ENCODE measurements around the gene PPP1R9A.

The PPP1R9A gene

GRCh38 chr7:95102662-95103061 is 195.3 kb downstream of the PPP1R9A start:
- DNase-seq: no peak

- DNase-seq: no peak
These were observed 197.3 kb downstream of the PPP1R9A start for GRCh38 chr7:95104739-95105138.

DNA sequence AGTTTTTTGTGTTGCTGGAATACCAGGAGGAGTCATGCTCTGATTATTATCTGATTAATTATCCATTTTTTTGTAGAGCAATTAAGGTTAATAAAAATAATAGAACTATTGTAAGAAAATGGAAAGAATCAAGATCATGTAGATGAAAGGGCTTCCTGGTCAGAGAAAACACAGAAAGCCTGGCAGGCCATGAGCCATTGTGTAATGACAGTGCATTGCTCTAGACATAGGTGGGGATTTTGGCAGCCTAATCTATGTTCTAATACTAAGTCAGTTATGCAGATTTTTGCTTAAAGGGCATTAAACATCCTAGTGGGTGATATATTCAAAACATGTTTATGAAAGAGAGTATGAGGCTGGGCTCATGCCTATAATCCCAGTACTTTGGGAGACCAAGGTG is 198.2 kb downstream of the PPP1R9A start:
- no peak for DNase-seq

DNA sequence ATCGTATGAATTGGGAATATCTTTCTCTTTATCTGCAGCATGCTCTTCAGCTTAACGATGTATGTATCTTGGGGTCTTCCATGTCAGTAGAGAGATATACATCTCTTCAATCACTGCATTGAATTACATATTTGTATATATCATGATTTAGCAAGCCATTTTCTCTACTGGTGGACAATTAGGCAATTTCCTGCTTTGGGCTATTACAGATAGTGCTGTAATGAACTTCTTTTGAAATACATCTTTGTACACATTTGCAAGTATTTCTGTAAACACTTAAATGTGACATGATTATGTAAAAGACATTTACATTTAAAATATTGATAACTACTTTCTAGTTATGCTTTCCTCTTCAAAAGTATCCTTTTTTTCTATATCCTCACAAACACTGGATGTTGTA is 199.0 kb downstream of the PPP1R9A start:
- DNase-seq: no peak

- no peak for DNase-seq
These were observed 203.3 kb downstream of the PPP1R9A start for GRCh38 chr7:95110707-95111106.

DNA sequence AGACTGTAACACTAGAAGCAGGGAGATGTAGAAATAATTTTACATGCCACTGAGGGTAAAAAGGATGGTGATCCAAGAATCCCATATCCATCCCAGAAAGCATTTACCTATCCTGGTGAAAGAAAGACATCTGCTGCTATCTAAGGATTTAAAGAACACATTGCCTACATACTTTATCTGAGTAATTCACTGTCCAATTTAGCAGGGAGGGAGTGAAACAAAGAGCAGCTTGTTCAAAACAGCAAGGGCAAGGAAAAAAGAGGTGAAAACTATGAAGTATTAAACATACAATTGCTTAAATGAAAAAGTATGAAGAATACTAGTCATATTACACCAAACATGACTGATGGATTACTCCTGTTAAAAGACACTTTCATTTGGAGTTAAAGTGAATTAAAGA is 206.2 kb downstream of the PPP1R9A start:
- DNase-seq: no peak

DNA sequence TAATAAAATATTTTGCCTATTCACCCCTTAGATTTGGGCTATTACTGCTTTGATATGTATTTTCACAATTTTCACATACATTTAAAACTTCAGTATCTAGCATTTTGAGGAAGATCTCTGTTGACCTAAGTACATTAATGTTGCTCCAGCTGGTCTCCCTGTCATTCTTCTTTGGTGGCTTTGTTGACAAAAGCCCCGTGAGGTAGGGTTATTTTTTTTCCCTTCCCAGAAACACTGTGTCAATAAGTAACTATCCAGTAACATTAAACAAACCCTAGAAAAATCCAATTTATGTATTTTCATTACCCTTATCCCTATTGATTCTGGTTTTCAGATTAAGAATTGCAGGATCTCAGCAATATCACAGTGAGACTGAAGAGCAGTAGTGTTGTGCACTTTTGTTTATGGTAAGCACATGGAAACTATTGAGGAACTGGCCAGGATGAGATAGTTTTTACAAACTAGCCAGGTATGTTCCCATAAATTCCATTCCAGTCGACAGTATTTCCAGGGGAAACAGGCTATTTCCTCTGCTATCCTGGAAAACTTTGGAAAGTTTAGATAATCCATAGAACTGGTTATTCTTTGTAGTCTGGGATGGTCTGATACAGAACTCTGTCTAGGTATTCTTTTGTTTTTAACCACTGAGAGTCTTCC is 218.8 kb downstream of the PPP1R9A start:
- DNase-seq: no peak

DNA sequence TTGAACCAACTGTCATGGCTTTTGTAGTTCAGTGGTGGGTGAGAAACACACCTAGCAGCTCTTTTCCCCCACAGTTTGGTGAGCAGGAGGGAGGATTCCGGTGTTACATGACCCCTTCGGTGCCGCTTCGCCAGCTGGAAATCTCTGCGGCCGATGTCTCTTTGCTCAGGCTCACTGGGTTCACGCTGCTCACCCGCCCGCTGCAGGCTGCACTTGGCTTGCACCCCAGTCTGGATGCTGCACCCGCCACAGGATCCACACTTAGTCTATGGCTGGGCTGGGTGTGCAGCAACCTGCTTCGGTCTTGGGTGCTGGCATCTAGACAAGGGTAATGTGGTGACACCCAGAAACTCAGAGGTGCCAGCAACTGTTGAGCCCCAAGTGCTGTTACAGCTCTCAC is 225.1 kb downstream of the PPP1R9A start:
- DNase-seq: no peak

DNA sequence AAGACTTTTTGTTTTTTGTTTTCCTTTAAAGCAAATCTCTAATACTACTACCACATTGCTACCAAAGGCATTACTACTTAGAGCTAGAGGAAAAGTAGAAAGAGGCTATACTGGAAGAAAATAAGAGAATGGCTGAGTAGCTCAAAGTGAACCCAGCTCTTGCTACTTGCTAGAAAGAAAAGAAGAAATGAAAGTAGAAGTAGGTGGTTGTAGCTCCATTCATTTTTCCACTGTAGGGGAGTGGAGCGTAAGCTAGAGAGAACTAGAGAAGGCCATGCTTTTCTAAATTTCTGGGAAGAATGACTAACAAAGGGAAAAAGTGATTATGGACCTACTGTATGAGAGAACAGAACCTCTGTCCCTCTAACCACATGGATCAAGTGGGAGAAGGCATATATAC is 232.5 kb downstream of the PPP1R9A start:
- no peak for DNase-seq

DNA sequence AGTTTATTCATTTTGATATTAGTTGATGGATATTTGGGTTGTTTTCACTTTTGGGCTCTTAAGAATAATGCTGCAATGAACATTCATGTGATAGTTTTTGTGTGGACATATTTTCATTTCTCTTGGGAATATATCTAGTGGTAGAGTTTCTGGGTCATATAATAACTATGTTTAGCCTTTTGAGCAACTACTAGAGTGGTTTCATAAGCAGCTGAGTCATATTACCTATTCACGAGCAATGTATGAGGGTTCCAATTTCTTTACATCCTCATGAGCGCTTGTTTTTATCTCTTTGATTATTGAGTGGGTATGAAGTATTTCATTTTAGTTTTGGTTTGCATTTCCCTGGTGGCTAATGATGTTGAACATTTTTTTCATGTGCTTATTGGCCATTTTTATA is 234.4 kb downstream of the PPP1R9A start:
- no peak for DNase-seq

DNA sequence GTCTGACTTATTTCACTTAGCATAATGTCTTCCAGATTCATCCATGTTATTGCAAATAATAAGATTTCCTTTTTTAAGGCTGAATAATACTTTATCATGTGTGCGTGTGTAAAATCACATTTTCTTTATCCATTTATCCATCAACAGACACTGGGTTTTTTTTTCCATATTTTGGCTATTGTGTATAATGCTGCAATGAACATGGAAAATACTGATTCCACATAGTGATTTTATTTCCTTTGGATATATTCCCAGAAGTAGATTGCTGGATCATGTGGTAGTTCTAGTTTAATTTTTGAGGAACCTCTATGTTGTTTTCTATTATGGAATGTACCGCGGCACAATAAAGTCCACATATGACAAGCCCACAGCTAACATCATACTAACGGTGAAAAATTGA is 236.9 kb downstream of the PPP1R9A start:
- no peak for DNase-seq

GRCh38 chr7:95155965-95156364 is 248.6 kb downstream of the PPP1R9A start:
- no peak for DNase-seq

DNA sequence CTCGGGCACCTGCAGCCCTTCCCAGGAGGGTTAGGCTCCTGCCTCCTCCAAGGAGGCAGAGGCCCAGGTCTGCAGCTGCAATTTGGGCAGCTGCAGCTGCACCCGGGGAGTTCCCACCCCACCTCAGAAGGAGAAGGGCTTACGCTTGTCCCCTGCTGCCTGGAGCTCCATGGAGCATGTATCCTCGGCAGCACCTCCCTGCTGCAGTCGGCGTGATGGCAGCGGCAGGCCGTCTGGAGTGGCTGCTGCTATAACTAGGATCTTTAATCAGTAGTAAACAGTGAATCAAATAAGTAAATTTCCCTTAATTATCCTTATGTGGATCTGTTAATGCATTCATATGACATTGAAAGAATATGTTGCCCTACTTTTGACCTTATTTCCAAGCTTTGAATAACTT is 250.0 kb downstream of the PPP1R9A start:
- no peak for DNase-seq

- DNase-seq: no peak
These were observed 262.3 kb downstream of the PPP1R9A start for GRCh38 chr7:95169678-95170077.

DNA sequence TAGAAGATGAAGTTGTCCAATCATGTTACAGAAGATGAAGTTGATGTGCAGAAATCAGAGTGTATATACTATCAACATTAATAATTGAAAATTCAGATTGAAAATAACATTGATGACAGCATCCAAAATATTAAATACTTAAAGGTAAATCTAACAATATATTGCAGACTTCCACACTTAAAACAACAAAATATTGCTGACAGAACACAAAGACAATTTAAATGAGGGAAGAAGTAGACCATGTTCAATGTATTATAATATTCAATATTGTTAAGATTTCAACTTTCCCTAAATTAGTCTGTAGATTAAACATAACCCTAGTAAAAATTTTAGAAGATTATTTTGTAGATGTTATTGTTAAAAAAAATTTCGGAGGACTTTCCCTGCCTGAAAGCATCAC is 265.0 kb downstream of the PPP1R9A start:
- no peak for DNase-seq

DNA sequence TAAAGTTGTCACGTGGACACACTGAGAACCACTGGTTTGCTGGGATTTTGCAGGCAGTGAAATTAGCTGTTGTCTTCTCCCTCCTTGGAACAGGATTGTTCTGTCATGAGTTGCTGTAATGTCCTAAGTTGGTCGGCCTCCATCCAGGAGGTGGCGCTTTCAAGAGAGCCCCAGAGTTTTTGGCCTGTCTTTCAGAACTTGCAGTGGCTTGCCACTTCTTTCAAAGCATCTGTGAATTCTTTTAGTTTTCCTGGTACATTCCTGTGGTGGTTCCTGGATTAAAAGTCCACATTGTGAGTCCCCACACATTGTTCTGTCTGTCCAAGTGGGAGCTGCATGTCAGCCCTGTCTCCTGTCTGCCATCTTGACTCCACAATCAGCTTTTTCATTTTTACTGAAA is 283.1 kb downstream of the PPP1R9A start:
- DNase-seq: no peak

DNA sequence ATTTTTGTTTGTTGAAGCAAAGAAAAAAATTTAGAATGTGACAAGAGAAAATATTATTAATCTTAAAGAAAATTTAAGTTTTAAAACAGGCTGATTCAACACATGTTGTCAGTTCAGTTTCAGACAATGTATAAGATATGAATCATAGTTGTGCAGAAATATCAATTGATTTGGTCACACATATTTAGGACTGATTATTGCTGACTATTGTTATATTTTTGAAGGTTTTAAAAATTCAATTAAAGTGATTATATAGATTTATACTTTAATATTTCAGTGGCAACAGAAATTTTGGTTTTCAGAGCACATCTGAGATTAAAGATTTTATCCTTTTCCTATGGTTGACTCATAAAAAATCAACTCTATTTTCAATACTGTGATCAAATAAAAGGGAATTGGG is 284.4 kb downstream of the PPP1R9A start:
- DNase-seq: no peak

- DNase-seq: no peak
These were observed 291.5 kb downstream of the PPP1R9A start for GRCh38 chr7:95198863-95199262.

- no peak for DNase-seq
These were observed 292.6 kb downstream of the PPP1R9A start for GRCh38 chr7:95199779-95200558.

DNA sequence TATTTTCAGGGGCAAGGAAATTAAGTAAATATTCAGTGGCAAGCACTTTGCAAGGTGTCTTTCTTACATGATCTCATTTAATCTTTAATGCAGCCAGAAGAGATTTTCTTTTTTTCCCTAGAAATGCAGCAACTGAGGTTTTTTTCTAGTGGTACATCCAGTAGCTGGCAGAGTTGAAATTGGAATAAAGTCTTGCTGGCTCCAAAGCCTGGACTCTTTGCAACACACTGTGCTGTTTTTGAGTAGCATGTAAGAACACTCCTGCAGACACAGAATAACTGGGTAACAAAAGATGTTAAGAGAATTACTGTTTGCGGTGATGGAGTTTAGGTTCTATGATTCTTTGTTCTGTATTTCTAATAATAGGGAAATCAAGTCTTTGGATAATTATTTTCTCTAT is 293.3 kb downstream of the PPP1R9A start:
- no peak for DNase-seq

- no peak for DNase-seq
These were observed 294.3 kb downstream of the PPP1R9A start for GRCh38 chr7:95201727-95202126.

DNA sequence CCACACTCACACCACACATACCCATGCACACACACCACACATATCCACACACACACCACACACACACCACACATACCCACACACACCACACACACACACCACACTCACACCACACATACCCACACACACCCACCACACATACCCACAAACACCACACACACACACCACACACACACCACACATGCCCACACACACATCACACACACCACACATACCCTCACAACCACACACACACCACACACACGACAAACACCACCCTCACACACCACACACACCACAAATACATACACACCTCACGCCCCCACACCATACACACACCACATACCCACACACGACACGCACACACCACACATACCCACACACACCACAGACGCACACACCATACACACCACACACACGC is 297.2 kb downstream of the PPP1R9A start:
- DNase-seq: no peak

GRCh38 chr7:95205665-95206225 is 298.4 kb downstream of the PPP1R9A start:
- DNase-seq: no peak

DNA sequence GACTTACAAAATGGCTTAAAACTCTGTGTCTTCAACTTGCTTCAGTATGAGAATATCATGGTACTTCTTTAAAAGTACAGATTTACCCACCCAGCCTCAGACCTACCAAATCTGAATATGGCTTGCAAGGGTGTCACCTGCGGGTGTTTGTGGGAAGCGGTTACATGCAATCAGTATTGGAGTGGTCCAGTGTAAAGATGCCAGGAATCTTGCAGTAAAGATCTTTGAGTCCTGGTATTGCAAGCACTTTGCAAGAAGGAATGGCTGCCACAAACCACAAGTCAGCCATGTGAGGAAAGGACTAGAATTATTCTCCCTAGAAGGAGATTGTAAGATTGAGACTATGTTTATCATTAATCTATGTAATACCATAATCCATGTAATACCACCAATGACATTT is 301.9 kb downstream of the PPP1R9A start:
- DNase-seq: no peak

DNA sequence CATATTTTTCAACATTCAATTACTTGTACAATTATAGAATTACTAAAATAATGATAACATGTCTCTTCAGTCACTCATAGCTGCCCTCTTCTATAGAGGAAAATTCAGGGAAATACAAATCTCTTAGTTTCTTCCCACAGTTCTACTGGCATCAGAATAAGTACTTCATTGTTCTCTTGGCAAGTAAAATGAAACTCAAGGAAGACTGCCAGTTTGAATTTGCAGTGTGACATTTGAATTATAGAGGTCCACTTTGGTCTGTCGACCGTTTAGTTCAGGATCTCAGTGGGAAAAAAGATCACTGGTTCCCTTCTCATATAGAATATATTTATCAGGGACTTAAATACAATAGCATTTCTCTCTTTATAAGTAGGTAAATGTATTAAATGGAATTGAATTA is 302.4 kb downstream of the PPP1R9A start:
- DNase-seq: no peak
